COR-L47 (cell line): ENCODE data around the gene PRPH.
"Not testable (repeated sequence)": the region's sequence is repeated elsewhere in the genome, so short reads cannot be mapped to it uniquely, and the experiment has no call there.

Experiments
- DNase-seq: peaks from one replicate; lab custom pipeline; 2025; lab: John Stamatoyannopoulos, UW

The PRPH gene

DNA sequence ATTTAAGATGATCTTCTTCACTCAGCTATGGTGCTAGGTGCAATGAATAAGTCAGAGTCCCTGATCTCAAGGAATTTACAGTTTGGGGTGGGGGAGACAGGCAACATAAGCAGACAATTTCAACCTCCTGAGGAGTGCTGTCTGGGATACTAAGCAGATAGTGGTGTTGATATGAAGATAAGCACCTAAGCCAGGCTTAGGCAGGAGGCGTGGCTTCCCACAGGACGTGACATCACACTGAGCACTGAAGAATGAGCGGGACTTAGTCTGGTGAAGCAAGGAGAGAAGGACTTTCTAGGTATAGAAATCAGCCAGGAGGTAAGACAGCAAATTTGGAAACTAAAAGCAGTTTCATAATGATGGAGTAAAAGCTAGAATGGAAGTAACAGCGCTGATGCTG is 6.8 kb downstream of the PRPH start:
- no peak for DNase-seq

DNA sequence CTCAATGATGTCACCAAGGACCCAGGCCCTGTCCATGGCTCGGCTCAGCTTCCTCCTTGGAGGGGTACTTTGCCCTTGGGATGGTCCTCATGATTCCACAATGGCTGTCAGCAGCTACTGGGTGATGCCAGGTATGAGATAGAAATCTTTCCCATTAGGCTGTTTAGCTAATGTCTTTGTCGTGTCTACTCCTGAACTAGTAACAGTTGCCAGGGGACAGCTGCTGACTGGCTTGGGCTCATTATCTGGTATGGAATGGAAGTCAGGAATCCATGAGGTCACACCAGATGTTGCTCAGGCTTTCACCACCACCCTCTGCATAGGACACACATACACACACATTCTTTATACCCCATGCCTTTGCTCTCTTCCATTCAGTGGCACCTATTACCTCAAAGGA is 9.2 kb downstream of the PRPH start:
- DNase-seq = no peak

DNA sequence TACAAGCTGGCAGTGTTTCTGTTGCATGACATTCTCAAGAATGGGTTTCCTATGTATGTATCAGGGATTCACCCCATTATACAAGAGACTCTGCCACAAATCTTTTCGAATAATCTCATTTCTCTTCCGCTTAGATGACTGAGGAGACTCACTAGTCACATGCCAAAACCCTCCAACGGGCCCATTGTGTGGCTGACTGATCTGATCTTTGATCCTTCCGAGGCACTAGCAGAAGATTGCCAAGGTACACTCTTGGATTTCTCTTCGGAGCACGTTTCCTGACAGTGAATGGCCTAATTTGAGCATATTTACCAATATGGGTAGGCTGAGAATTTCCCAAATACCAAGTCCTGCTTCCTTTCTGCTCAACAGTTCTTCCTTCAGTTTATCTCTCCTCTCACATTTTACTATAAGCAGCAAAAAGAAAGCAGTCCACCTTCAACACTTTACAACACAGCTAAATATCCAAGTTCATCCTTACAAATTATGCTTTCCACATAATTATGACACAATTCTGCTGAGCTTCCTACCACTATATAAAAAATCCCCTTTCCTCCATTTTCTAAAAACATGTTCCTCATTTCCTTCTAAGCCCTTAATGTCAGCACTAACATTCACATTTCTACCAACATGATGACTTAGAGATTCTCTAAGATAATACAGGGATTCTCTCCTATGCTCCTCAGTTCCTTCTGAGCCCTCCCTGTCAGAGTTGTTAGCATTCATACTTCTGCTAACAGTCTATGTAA is 11.0 kb downstream of the PRPH start:
- no peak for DNase-seq

DNA sequence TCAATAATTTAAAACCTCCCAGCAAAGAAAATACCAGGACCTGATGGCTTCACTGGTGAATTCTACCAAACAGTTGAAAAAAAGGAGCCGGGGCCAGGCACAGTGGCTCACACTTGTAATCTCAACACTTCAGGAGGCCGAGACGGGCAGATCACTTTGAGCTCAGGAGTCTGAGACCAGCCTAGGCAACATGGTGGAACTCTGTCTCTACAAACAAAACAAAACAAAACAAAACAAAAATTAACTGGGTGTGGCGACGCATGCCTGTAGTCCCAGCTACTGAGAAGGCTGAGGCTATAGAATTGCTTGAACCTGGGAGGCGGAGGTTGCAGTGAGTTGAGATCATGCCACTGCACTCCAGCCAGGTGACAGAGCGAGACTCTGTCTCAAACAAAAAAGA is 14.4 kb downstream of the PRPH start:
- DNase-seq = no peak

DNA sequence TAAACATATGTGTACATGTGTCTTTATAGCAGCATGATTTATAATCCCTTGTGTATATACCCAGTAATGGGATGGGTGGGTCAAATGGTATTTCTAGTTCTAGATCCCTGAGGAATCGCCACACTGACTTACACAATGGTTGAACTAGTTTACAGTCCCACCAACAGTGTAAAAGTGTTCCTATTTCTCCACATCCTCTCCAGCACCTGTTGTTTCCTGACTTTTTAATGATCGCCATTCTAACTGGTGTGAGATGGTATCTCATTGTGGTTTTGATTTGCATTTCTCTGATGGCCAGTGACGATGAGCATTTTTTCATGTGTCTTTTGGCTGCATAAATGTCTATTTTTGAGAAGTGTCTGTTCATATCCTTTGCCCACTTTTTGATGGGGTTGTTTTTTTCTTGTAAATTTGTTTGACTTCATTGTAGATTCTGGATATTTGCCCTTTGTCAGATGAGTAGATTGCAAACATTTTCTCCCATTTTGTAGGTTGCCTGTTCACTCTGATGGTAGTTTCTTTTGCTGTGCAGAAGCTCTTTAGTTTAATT is 15.6 kb downstream of the PRPH start:
- not testable (repeated sequence) for DNase-seq

DNA sequence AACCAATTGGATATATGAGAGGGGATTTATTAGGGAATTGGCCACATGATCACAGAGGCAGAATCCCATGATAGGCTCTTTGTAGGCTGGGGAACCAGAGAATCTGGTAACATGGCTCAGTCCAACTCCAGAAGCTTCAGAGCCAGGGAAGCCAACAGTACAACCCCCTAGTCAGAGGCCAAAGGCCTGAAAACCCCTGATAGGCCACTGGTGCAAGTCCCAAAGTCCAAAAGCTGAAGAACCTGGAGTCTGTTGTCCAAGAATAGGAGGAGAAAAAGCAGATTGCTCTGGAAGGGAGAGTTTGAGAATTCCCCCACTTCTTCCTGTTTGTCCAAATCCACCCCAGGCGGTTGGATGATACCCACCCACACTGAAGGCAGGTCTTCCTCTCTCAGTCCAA is 19.9 kb downstream of the PRPH start:
- DNase-seq = no peak

DNA sequence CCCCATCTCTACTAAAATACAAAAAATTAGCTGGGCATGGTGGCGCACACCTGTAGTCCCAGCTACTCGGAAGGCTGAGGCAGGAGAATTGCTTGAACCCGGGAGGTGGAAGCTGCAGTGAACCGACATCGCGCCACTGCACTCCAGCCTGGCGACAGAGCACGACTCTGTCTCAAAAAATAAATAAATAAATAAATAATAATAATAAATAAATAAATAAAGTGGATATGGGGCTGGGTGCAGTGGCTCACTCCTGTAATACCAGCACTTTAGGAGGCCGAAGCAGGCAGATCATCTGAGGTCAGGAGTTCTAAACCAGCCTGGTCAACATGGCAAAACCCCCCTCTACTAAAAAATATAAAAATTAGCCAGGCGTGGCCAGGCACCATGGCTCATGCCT is 22.2 kb downstream of the PRPH start:
- DNase-seq = not testable (repeated sequence)

DNA sequence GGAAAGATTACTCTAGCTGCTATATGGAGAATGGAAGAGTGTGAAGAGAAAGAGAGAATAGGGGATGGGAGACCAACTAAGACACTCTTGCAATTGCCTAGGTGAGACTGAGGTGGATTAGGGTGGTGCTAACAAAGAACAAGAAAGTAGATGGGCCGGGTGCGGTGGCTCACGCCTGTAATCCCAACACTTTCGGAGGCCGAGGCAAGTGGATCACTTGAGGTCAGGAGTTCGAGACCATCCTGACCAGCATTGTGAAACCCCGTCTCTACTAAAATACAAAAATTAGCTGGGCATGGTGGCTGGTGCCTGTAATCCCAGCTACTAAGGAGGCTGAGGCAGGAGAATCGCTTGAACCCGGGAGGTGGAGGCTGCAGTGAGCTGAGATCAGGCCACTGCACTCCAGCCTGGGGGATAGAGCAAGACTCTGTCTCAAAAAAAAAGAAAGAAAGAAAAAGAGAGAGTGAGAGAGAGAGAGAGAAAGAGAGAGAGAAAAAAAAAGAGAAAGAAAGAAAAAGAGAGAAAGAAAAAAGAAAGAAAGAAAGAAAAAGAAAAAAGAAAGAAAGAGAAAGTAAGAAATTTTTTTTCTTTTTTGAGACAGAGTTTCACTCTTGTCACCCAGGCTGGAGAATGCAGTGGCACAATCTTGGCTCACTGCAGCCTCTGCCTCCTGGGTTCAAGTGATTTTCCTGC is 25.6 kb downstream of the PRPH start:
- DNase-seq = not testable (repeated sequence)

DNA sequence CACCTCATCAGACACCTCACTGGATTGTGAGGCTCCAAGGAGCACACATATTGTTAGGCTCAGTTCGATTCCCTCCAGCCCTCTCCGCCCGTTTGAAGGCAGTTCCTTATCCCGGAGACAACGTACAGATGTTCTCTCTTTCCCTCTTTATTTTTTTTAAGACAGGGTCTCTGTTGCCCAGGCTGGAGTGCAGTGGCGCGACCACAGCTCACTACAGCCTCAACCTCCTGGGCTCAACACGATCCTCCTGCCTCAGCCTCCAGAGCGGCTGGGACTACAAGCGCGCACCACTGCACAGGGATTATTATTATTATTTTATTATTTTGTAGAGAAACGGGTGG is 27.4 kb downstream of the PRPH start:
- no peak for DNase-seq

DNA sequence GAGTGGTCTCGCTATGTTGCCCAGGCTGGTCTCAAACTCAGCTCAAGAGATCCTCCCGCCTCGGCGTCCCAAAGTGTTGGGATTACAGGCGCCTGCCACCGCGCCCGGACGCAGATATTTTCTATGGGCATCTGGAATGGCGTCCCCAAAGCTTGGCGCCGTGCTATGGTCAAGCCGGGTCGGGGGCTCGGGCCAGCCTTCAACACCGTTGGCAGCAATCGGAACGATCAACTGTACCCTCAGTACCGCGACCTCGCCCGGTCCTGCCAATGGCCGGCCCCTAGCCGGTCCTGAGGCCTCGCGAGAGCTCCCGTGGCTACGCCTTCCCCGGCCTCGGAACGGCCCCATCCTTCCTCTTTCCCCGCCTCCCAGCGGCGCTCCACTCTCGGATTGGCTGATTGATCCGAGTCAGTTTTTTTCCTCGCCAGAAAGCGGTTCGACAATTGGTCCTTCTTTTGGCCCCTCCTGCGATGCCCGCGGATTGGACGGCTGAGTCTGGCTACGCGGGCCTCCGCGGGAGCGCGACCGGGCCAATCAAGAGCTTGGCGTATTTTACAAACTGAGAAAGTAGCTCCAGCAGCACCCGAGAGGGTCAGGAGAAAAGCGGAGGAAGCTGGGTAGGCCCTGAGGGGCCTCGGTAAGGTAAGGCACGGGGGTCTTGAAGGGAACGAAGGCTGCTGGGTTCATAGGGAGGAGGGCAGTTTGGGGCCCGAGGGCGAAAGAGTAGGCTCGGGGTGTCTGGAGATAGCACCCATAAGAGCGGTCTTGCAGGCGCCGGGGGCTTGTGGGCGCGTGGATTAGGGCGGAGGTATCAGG is 28.0 kb downstream of the PRPH start, which contains the start of gene TROAP:
TROAP (plus strand) TSS at position 548 of the 816 bp plus-strand sequence. CDS start 354 bp downstream, outside the sequence.
- peak; percentile 98 for DNase-seq

DNA sequence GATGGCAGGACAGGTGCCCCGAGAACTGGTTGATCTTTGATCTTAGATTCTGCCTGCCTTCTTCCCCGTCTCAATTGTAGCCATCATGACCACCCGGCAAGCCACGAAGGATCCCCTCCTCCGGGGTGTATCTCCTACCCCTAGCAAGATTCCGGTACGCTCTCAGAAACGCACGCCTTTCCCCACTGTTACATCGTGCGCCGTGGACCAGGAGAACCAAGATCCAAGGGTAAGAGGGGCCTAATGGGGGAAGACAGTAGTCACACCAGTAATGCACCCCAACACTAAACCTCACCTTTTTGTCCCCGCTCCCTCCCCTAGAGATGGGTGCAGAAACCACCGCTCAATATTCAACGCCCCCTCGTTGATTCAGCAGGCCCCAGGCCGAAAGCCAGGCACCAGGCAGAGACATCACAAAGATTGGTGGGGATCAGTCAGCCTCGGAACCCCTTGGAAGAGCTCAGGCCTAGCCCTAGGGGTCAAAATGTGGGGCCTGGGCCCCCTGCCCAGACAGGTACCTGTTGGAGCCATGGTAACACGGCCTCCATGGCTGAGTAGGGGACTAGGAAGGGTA is 28.7 kb downstream of the PRPH start:
- DNase-seq = no peak

DNA sequence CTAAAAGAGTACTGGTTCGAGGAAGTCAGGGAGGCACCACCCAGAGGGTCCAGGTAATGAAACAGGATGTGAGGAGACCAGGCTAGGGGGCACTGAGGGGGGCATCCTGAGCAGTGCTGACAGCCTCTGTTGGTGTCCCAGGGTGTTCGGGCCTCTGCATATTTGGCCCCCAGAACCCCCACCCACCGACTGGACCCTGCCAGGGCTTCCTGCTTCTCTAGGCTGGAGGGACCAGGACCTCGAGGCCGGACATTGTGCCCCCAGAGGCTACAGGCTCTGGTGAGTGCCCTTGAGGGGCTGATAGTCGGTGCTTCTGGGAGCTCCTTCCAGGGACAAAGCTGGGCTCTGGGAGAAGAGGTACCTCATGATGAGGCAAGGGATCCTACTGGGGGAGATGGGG is 30.7 kb downstream of the PRPH start:
- no peak for DNase-seq

DNA sequence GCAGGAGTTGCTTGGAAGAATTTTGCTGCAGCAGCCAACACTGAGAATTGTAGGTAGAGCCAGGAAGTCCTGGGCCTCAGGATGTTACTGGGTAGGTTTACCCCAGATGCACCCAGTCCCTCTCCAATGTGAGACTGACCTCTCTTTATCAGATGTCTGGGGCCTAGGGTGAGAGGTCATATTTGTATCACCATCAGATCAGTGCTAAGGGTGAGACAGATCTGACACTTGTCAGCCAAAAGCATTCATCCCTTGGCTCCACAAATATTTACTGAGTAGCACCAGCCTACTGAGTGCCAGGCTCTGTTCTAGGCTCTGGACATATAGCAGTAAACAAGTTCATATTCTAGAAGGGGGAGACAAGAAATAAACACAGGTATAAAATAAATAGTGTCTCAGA is 32.4 kb downstream of the PRPH start:
- DNase-seq = no peak

DNA sequence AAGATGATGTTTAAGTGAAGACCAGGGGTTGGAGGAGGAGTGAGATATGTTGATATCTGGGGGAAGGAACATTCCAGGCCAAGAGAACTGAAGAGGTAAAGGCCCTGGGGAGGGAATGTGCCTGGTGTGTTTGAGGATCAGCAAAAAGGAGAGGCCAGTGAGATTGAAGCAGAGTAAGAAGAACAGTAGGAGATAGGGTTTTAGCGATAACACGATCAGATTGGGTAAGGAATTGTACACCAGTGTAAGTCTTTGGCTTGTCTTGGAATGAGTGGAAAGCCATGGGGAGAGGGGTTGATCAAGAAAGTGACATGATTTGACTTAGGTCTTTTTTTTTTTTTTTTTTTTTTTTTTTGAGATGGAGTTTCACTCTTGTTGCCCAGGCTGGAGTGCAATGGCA is 32.9 kb downstream of the PRPH start:
- no peak for DNase-seq

DNA sequence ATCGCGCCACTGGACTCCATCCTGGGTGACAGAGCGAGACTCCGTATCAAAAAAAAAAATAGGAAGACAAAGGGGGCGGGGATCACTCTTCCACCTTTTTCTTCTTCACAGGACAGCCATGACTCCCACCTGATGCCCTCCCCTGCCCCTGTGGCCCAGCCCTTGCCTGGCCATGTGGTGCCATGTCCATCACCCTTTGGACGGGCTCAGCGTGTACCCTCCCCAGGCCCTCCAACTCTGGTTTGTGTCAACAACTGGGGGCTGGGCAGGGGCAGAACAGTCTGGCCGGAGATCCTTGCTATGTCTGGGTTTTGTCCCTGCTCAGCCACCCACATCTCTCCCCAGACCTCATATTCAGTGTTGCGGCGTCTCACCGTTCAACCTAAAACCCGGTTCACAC is 33.9 kb downstream of the PRPH start:
- no peak for DNase-seq

DNA sequence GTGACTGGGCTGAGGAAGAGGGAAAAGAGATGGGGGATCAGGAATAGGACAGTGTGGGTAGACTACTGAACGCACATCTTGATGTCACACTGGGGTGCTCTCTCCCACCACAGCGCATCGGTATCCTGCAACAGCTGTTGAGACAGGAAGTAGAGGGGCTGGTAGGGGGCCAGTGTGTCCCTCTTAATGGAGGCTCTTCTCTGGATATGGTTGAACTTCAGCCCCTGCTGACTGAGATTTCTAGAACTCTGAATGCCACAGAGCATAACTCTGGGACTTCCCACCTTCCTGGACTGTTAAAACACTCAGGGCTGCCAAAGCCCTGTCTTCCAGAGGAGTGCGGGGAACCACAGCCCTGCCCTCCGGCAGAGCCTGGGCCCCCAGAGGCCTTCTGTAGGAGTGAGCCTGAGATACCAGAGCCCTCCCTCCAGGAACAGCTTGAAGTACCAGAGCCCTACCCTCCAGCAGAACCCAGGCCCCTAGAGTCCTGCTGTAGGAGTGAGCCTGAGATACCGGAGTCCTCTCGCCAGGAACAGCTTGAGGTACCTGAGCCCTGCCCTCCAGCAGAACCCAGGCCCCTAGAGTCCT is 35.2 kb downstream of the PRPH start:
- DNase-seq = no peak

DNA sequence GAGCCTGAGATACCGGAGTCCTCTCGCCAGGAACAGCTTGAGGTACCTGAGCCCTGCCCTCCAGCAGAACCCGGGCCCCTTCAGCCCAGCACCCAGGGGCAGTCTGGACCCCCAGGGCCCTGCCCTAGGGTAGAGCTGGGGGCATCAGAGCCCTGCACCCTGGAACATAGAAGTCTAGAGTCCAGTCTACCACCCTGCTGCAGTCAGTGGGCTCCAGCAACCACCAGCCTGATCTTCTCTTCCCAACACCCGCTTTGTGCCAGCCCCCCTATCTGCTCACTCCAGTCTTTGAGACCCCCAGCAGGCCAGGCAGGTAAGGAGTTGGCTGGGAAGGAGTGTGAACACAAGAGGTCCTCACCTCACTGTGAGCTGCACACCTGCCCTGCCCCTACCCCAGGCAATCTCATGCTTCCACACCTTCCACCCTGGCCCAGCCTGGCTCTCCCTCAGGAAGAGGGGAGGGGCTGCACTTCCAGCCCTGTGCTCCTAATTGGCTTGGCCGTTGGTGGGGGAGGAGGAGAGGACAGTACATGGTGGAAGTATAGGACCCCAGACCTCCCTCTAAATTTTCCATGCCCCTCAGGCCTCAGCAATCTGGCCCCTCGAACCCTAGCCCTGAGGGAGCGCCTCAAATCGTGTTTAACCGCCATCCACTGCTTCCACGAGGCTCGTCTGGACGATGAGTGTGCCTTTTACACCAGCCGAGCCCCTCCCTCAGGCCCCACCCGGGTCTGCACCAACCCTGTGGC is 35.9 kb downstream of the PRPH start:
- no peak for DNase-seq

DNA sequence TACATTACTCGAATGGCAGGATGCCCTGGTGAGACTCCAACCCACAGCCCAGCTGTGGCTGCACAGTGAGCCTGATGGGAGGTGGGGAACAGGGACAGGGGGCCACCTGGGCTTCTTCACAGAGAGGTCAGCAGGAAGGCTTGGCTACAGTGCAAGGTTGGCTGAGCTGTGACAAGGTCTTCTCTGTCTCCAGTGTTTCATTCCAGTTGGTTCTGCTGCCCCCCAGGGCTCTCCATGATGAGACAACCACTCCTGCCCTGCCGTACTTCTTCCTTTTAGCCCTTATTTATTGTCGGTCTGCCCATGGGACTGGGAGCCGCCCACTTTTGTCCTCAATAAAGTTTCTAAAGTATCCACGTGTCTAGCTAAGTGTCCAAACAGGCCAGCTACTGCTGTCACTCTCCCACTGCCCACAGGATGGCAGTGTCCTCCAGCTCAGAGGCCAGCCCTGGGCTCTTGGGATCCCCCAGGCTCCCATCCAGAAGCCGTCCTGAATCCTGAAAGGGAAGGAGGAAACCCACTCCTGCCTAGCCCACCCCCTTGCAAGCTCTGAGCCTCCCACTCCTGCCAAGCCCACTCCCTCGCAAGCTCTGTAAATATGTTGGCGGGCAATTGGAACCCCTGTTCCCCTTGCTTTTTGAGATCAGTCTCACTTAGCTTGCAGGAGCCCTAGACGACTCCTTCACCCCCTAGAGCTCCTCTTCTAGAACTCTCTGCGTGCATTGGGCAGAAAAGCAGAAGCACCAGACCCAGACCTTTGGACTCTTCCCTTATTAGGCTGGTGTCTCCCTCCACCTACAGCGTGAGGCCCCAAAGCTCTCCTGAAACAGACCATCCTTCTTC is 36.7 kb downstream of the PRPH start:
- no peak for DNase-seq

DNA sequence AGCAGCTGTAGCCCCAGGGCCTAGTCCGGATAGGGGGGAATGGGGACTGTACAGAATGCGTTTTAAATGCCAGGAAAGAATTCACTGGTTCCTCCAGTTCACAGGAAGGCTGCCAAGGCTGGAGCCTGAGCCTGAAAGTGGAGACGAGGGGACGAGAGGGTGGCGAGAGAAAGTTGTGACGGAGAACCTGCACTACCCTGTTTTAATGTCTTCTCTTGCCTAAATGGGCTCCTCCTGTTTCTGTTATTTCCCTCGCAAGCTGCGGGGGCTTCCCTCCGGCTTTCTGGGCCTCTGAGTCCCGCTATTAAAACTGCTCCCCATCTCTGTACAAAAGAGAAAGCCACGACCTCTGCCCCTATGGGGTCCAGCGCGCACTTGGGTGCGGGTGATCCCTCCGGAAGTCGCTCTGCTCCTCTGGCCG is 37.5 kb downstream of the PRPH start:
- DNase-seq = no peak

DNA sequence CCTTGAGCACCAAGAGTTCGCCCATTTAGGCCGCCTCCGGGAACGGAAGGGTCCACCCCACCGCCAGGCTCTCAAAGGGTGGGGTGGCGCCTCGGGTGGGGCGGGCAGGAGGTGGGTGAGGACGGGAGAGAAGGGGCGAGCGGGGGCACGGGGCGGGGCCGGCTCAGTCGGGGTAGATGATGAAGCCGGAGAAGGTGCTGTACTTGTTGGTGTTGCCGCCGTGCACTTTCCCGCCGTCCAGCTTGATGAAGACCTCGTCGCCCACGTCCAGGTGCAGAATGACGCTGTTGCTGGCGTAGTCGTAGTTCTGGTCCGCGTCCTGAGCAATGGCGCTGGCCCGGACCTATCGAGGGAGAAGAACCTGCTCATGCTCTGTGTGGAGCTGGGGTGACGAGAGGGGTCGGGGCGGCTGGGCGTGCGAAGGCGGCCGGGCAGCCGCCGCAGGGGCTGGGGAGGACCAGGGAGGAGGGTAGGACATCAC is 38.0 kb downstream of the PRPH start:
- DNase-seq = no peak
